DOHH2 (cell line): Measurements from ENCODE around the gene GPAM.
A peak's percentile ranks its signal among the peaks of the same experiment; 100 is the strongest.

Source experiments
- H3F3A ChIP-seq: fragments of 200-600 bp; sonication (generic), shearing (Covaris generic); 2 replicates; pipeline ENCODE4 v1.6.0; 2016; ENCODE audit warnings: antibody characterized with exemption, mild to moderate bottlenecking; ENCODE audit not compliant: control insufficient read depth, insufficient read depth
- H3K27ac ChIP-seq: fragments of 200-600 bp; sonication (generic); 2 replicates; pipeline ENCODE4 v1.5.1; 2014; ENCODE audit warnings: low read depth, mild to moderate bottlenecking, low read length, moderate library complexity
- H3K27me3 ChIP-seq: fragments of 200-600 bp; sonication (generic); 2 replicates; pipeline ENCODE4 v1.6.1; 2014; ENCODE audit warnings: mild to moderate bottlenecking, low read length, mixed read lengths; ENCODE audit not compliant: control insufficient read depth
- H3K36me3 ChIP-seq: fragments of 200-600 bp; sonication (generic); 2 replicates; pipeline ENCODE4 v1.6.1; 2014; ENCODE audit warnings: mild to moderate bottlenecking, low read length, moderate library complexity, mixed read lengths; ENCODE audit not compliant: control insufficient read depth
- H3K4me1 ChIP-seq: fragments of 200-600 bp; sonication (generic); 2 replicates; pipeline ENCODE4 v1.6.1; 2014; ENCODE audit warnings: mild to moderate bottlenecking, low read length, mixed read lengths; ENCODE audit not compliant: control insufficient read depth
- H3K4me2 ChIP-seq: fragments of 200-600 bp; sonication (generic); 2 replicates; pipeline ENCODE4 v1.6.0; 2014; ENCODE audit warnings: mild to moderate bottlenecking, low read length, moderate library complexity
- H3K4me3 ChIP-seq: fragments of 200-600 bp; sonication (generic); 2 replicates; pipeline ENCODE4 v1.5.1; 2014; ENCODE audit warnings: mild to moderate bottlenecking, low read length, mixed read lengths
- H3K79me2 ChIP-seq: fragments of 200-600 bp; sonication (generic); 2 replicates; pipeline ENCODE4 v1.6.1; 2014; ENCODE audit warnings: mild to moderate bottlenecking, low read length, mixed read lengths; ENCODE audit not compliant: control insufficient read depth
- H3K9me2 ChIP-seq: fragments of 200-600 bp; sonication (generic); replicated peaks from 2 replicates; pipeline ENCODE4 v1.6.1; 2014; ENCODE audit warnings: mild to moderate bottlenecking, low read length, mixed read lengths; ENCODE audit not compliant: control insufficient read depth
- H3K9me3 ChIP-seq: fragments of 200-600 bp; sonication (generic); 2 replicates; pipeline ENCODE4 v1.6.1; 2014; ENCODE audit warnings: antibody characterized with exemption, low read length, mixed read lengths; ENCODE audit not compliant: control insufficient read depth, insufficient read depth
- H4K20me1 ChIP-seq: fragments of 200-600 bp; sonication (generic); 2 replicates; pipeline ENCODE4 v1.6.0; 2014; ENCODE audit warnings: low read depth, mild to moderate bottlenecking, antibody characterized with exemption, low read length, moderate library complexity; ENCODE audit not compliant: control insufficient read depth, insufficient read depth
- EZH2phosphoT487 ChIP-seq: fragments of 200-600 bp; sonication (generic); IDR thresholded peaks from 2 replicates; pipeline ENCODE4 v1.6.1; 2017; ENCODE audit warnings: borderline replicate concordance, mild to moderate bottlenecking, antibody characterized with exemption, low read length, moderate library complexity, mixed read lengths
- TF ChIP-seq, protein P1 (sequence below): fragments of 200-600 bp; sonication (generic); IDR thresholded peaks from one replicate; pipeline ENCODE4 v1.5.1; 2014; ENCODE audit warnings: antibody characterized with exemption, mild to moderate bottlenecking, low read depth, low read length; ENCODE audit not compliant: poor library complexity, severe bottlenecking

GPAM gene

DNA sequence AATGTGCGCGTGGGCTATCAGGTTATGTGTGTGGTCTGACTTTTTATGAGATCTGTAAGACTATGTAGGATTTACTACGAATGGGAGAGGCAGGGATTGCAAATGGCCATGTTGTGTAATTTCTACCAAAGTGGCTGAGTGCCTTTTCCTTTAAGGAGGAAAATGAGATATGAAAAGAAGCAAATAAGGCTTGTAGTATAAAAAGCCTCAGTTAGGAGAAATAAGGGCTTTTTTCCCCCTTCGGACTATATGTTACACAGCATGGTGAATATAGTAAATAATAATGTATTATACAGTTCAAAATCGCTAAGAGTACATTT is 447 bp upstream of the GPAM start:
- no peaks in the 10 kb centered on the region for H3K27me3 ChIP-seq
- H3K27ac ChIP-seq = no peak overlapping the region
- no peak for TF ChIP-seq EZH2phosphoT487
- TF ChIP-seq, protein P1, sequence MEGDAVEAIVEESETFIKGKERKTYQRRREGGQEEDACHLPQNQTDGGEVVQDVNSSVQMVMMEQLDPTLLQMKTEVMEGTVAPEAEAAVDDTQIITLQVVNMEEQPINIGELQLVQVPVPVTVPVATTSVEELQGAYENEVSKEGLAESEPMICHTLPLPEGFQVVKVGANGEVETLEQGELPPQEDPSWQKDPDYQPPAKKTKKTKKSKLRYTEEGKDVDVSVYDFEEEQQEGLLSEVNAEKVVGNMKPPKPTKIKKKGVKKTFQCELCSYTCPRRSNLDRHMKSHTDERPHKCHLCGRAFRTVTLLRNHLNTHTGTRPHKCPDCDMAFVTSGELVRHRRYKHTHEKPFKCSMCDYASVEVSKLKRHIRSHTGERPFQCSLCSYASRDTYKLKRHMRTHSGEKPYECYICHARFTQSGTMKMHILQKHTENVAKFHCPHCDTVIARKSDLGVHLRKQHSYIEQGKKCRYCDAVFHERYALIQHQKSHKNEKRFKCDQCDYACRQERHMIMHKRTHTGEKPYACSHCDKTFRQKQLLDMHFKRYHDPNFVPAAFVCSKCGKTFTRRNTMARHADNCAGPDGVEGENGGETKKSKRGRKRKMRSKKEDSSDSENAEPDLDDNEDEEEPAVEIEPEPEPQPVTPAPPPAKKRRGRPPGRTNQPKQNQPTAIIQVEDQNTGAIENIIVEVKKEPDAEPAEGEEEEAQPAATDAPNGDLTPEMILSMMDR = no peak
- peak overlapping the region; percentile 84 for H3K4me3 ChIP-seq
- H3K79me2 ChIP-seq = peaks cover 5% of the 10 kb centered on the region; the same call in 1 of the 2 replicates
- no peaks in the 10 kb centered on the region for H4K20me1 ChIP-seq
- H3K36me3 ChIP-seq = peaks cover 7% of the 10 kb centered on the region; the same call in 1 of the 2 replicates
- no peaks in the 10 kb centered on the region for H3F3A ChIP-seq
- H3K9me2 ChIP-seq = no peaks in the 10 kb centered on the region
- peaks cover 5% of the 10 kb centered on the region; the same call in 1 of the 2 replicates for H3K9me3 ChIP-seq
- H3K4me1 ChIP-seq = peaks cover 15% of the 10 kb centered on the region
- peak overlapping the region; percentile 84 for H3K4me2 ChIP-seq

DNA sequence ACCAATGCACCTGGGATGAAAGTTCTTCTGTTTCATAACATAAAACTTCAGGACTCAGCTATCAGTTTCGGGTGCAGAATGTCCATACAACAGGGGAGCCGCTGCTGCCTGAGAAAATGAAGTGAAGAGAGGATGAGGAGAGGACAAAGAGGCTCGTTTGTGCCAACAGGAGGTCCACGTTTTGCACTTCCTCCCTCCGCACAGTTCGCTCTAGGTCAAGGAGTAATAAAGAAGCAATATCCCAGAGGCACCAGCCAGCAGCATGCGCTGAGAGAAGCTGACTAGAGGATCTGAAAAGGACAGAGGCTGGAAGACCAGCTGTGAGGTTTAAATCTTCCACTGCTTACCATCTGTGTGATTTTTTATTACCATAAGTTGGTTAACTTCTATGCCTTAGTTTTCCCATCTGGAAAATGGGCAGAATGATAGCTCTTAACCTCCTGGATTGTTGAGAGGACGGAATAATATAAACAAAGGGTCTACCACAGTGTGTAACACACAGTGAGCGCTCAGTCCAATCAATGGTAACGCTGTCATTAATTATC is 709 bp downstream of the GPAM start:
- Histone ChIP-seq H3K36me3 (peaks cover 13% of the 10 kb centered on the region; the same call in 1 of the 2 replicates), H3K4me2 (peak overlapping the region; percentile 84), H3K27me3 (no peaks in the 10 kb centered on the region), H3K4me1 (peaks cover 15% of the 10 kb centered on the region), H3K9me3 (peaks cover 5% of the 10 kb centered on the region; the same call in 1 of the 2 replicates), H4K20me1 (no peaks in the 10 kb centered on the region), H3K27ac (no peak overlapping the region), H3K9me2 (no peaks in the 10 kb centered on the region), H3K4me3 (peak overlapping the region; percentile 84), H3K79me2 (peaks cover 5% of the 10 kb centered on the region; the same call in 1 of the 2 replicates), H3F3A (no peaks in the 10 kb centered on the region)
- TF ChIP-seq EZH2phosphoT487 = no peak
- TF ChIP-seq, protein P1 = no peak

DNA sequence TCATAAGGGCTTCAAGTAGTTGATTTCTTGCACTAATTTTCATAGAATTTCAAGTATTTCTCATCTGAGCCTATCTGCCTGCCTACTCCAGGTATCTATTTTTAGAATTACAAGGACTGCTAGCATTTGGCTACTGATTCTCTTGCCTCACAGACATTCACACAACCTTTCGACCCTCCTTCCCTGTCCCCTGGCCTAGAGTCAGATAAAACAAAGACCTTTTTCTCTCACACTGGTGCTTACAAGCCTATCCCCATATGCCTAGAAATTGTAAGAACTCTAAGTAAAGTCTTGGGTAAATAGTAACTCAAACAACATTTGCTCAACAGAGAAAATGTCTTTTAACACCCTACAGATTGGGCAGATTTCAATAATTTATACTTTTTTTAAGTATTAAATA is 6.3 kb downstream of the GPAM start:
- Histone ChIP-seq H3F3A (no peaks in the 10 kb centered on the region), H3K9me3 (no peaks in the 10 kb centered on the region), H3K79me2 (no peaks in the 10 kb centered on the region), H3K27me3 (no peaks in the 10 kb centered on the region), H3K4me3 (no peak overlapping the region), H3K4me2 (no peak overlapping the region), H4K20me1 (no peaks in the 10 kb centered on the region), H3K4me1 (no peaks in the 10 kb centered on the region), H3K27ac (no peak overlapping the region), H3K36me3 (peaks cover 36% of the 10 kb centered on the region), H3K9me2 (no peaks in the 10 kb centered on the region)
- TF ChIP-seq, protein P1 = no peak
- no peak for TF ChIP-seq EZH2phosphoT487
